HG02610 (cell line): ENCODE data around the gene DPP3.
A peak's percentile ranks its signal among the peaks of the same experiment; 100 is the strongest.
"Not testable (repeated sequence)": the region's sequence is repeated elsewhere in the genome, so short reads cannot be mapped to it uniquely, and the experiment has no call there.

Source experiments
- ATAC-seq: cut with Tn5 transposase; IDR thresholded peaks from one replicate; pipeline ENCODE4 v1.9.1; 2021; ENCODE audit warnings: mild to moderate bottlenecking, moderate library complexity; ENCODE audit not compliant: unreplicated experiment

The DPP3 gene

GRCh38 chr11:66480117-66480938 lies at the start of gene DPP3:
Gene DPP3, plus strand, starts transcription at chr11:66480434. Its CDS starts 1,767 bp downstream, at chr11:66482201.
- ATAC-seq, result peak; percentile 88

- ATAC-seq, result not testable (repeated sequence)
Measured at GRCh38 chr11:66431287-66431686, 48.9 kb upstream of the DPP3 start.

- ATAC-seq, result not testable (repeated sequence)
Measured at GRCh38 chr11:66431871-66432329, 48.3 kb upstream of the DPP3 start.

GRCh38 chr11:66432597-66432996 lies 47.6 kb upstream of the DPP3 start:
- no peak for ATAC-seq

- ATAC-seq, result no peak
Measured at GRCh38 chr11:66437979-66438503, 42.2 kb upstream of the DPP3 start.

- ATAC-seq, result peak; percentile 94
Measured at GRCh38 chr11:66438504-66439466, 41.4 kb upstream of the DPP3 start, which contains the start of gene MRPL11. Gene MRPL11, minus strand, starts transcription at chr11:66438848. Its CDS starts 94 bp downstream, at chr11:66438754.

GRCh38 chr11:66440101-66440939 lies 39.9 kb upstream of the DPP3 start:
- ATAC-seq, result not testable (repeated sequence)

GRCh38 chr11:66440940-66441282 lies 39.3 kb upstream of the DPP3 start:
- not testable (repeated sequence) for ATAC-seq

- no peak for ATAC-seq
Measured at GRCh38 chr11:66443602-66444001, 36.6 kb upstream of the DPP3 start.

GRCh38 chr11:66447012-66447411 lies 33.2 kb upstream of the DPP3 start:
- ATAC-seq, result no peak

GRCh38 chr11:66448523-66448922 lies 31.7 kb upstream of the DPP3 start:
- no peak for ATAC-seq

GRCh38 chr11:66450560-66450959 lies 29.7 kb upstream of the DPP3 start:
- ATAC-seq, result no peak

- no peak for ATAC-seq
Measured at GRCh38 chr11:66451663-66452062, 28.6 kb upstream of the DPP3 start.

- ATAC-seq, result no peak
Measured at GRCh38 chr11:66454247-66454646, 26.0 kb upstream of the DPP3 start.

GRCh38 chr11:66454828-66455227 lies 25.4 kb upstream of the DPP3 start:
- ATAC-seq, result no peak

- ATAC-seq, result no peak
Measured at GRCh38 chr11:66457826-66458225, 22.4 kb upstream of the DPP3 start.

GRCh38 chr11:66459138-66459778 lies 21.0 kb upstream of the DPP3 start:
- ATAC-seq, result no peak

- no peak for ATAC-seq
Measured at GRCh38 chr11:66462010-66462409, 18.2 kb upstream of the DPP3 start.

- ATAC-seq, result no peak
Measured at GRCh38 chr11:66462911-66463310, 17.3 kb upstream of the DPP3 start.

GRCh38 chr11:66464116-66464515 lies 16.1 kb upstream of the DPP3 start:
- not testable (repeated sequence) for ATAC-seq
